HG03103 (cell line): ENCODE results near the gene SLC4A8.
A peak's percentile ranks its signal among the peaks of the same experiment; 100 is the strongest.

Source experiments
- ATAC-seq: cut with Tn5 transposase; IDR thresholded peaks from one replicate; pipeline ENCODE4 v1.9.1; 2021; ENCODE audit warnings: low read depth; ENCODE audit not compliant: unreplicated experiment

Gene SLC4A8

DNA sequence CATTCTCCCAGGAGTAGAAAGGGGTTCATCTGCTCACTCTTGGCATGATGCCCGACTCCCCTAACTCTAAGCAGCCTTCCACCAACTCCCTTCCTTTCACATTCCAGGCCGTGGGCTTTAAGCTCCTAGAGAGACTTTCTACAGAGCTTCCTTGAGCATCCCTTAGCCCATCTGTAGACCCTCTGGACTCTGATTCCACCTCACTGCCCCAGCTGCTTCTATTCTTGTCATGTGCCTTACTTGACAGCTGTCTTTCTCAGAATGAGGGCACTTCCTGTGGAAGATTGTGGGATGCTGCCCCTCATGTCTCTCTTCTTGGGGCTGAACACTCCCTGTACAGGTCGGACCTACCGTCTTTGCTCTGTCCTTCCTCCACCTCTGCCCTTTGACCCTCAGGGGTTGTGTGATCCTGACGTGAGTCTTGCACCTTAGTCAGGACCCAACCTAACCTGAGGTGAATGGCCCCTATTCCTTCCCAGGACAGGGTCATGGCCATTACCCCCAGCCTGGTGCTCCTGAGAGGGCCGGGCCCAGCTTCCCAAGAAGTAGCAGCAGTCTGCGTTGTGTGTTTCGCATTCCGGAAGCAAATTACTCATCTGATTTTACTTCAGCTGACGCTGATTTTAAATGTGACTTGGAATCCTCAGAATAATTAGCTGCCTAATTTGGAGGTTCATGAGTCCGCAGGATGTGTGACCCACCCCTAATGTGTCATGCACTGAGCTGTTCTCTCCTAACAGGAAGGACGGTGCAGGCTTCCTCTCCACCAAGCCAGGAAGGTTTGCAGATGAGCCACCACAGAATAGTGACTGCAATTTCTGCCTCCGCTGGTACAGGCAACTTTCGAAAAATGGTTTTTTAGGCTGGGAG lies 30.7 kb upstream of the SLC4A8 start:
- no peak for ATAC-seq

DNA sequence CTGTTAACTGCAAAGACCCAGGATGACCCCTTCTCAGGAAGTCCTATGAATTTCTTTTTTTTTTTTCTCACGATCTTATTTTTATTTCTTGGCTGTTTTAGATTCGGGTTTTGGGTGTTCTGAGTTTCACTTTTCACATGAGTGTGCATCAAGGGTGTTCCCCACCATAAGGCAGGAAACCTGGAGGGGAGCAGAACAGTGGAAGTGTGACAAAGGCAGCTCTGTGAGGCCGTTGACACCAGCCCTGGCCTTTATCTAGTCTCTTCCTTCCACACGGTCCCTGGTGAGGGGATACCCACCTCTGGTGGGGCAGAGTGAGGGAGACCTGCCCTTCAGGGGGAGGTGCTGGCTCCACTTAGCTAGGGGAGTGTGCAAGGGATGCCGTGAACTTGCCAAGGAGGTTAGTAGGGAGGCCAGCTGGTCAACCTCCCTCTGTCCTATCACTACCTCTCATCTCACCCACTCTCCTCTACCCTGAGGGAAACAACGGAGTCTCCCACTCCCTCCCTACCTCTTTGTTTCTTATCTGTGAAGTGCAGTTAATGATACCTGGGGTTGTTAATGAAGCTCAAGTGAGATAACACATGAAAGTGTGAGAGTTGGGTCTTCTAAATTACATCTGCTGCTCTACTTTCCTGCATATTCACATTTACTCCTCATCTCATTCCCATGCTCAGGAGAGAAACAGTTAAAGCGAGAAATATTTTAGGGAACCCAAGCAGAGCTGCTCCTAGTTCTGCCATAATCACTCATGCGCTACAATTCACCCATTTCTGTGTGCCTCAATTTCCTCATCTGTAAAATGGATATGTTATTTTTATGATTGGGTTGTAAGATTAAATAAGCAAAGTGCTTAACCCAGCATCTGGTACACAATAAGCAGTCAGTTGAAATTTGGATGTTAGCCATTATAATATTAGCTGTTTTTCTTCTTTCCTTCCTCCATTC lies 29.1 kb upstream of the SLC4A8 start:
- peak; percentile 48 for ATAC-seq

DNA sequence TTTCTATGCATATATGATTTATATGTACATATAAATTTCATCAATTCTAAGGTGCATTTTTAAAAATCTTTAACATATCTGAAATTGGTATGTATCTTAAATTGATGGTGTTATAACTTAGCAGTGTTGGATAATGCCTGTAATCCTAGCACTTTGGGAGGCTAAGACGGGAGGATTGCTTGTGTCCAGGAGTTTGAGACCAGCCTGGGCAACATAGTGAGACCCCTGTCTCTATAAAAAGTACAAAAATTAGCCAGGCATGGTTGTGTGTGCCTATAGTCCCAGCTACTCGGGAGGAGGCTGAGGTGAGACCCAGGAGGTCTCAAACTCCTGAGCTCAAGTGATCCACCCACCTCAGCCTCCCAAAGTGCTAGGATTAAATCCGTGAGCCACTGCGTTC lies 27.0 kb upstream of the SLC4A8 start:
- ATAC-seq: no peak

DNA sequence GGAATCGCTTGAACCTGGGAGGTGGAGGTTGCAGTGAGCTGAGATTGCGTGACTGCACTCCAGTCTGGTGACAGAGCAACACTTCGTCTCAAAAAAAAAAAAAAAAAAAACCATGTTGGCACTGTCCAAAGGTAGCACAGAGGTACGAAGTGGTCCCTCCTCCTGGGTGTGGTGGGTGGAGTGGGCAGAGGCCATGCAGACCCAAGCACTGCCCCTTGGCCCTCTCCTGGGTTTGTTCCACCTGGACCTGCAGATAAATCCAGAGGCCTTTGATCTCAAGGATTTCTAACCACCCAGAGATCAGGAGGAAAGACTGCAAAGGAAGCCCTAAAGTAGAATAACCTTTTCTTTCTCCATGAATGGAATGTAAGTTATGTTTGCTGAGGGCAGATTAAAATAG lies 24.7 kb upstream of the SLC4A8 start:
- ATAC-seq: no peak

DNA sequence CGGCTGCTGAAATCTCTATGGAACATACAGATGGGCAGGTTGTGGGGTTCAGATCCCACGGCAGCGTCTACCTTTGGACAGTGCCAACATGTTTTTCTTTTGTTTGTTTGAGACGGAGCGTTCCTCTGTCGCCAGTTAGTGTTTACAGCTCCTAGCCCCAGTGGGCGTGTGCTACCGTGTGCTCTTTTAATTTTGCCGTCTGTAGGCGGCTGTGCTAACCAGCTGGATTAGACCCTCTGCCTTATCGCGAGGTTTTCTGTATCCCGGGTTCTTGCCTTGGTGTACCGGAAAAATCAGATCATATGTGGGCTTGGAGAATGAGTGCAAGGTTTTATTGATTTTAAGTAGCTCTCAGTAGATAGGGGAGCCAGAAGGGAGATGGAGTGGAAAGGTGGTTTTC lies 23.6 kb upstream of the SLC4A8 start:
- ATAC-seq: no peak

DNA sequence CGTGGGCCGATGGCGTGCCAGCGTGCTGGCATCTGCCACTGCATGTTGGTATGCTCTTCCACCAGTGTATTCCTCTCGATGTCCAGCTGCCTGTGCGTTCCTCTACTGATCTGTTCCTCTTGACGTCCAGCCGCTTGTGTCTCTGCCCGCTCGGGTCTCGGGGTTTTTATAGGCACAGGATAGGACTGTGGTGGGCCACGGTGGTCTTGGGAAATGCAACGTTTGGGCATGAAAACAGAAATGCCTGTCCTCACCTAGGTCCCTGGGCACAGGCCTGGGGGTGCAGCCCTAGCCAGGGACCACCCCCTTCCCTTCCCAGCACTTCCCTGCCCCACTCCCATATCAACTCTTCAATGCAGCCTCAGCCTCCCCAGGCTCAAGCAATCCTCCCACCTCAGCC lies 23.1 kb upstream of the SLC4A8 start:
- no peak for ATAC-seq

DNA sequence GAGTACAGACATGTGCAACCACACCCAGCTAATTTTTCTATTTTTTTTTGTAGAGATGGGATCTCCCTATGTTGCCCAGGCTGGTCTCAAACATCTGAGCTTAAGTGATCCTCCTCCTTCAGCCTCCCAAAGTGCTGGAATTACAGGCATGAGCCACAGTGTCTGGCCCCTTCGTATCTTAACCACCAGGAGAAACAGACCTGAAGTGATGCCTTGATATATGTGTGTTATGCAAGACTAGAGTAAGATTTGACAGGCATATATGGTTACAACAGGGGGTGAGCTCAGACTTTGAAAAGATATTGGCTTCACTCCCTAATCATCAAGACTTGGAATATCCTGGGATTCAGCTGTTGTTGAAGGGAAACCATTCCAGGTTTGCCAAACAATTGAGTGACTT lies 22.7 kb upstream of the SLC4A8 start:
- ATAC-seq: no peak

DNA sequence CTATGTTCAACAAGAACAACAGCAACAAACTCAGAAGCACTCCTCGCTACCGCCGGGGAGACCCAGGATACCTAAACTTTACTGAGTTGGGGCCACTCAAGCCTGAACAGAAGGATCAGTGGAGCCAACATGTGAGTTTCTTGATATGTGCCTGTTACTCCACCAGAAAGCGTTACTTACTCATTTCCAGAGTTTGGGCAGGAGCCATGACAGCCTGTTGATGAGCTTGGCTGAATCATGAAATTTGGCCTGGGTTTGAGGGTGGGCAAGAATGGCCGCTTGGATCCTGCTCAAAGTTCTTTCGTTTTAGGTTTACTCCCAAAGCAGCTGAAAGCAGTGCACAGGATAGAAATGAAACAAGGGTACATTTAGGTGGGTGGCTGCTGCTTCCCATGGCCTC lies 21.5 kb upstream of the SLC4A8 start:
- ATAC-seq: no peak

DNA sequence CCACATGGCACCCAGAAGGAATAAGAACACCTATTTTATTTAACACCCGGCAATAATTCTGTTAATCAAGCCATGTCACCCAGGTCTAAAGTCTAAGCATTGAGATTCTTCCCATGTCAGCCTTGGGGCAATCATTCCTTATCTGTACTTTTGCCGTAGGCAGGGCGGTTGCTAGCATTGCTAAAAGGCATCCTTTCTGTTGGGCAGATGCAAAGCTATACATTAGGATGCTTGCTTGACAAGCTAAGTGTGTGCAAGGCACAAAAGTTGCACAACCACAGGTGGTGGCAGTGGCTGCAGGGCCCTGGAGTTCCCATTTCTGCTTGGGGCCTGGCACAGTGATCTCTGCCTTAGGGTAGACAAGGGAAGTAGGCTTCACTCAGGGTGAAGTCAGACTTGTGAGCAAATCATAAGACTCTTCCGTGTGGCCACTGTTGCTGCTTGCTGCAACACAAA lies 20.9 kb upstream of the SLC4A8 start:
- ATAC-seq: no peak

DNA sequence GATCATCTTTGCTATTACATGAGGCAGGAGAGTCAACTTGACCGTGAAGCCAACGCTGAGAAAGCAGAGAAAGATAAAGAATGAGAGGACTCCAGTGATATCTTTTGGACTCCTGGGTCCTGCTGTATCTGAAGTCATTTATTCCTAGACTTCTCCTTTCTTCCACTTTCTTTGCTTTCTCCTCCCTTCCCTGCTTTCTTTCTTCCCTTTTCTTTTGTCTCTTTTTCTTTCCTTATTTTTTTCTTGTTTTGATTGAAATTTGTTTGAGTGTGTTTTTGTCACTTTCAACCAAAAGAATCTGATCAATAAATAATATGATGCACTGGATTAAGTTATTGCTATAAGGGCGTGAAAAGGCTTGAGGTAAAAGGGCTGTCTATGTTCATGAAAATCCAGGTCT lies 20.0 kb upstream of the SLC4A8 start:
- ATAC-seq: no peak

DNA sequence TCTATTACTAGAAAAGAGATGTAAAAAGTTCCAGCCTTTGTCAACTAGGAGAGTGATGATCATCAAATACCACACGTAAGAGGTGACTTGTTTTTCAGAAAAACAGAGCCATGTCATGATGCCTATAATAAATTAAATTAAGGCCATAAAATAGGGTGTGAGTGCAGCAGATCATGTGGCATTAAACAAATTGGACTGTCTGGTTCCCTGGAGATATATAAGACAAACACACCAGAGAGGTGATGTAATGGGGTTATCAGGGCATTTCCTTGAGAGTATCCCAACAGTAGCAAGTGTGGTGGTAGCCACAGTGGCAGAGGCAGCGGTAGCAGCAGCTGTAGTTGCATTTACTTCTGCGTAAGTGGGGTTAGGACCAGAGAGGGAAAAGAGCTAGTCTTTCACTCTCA lies 18.8 kb upstream of the SLC4A8 start:
- no peak for ATAC-seq

DNA sequence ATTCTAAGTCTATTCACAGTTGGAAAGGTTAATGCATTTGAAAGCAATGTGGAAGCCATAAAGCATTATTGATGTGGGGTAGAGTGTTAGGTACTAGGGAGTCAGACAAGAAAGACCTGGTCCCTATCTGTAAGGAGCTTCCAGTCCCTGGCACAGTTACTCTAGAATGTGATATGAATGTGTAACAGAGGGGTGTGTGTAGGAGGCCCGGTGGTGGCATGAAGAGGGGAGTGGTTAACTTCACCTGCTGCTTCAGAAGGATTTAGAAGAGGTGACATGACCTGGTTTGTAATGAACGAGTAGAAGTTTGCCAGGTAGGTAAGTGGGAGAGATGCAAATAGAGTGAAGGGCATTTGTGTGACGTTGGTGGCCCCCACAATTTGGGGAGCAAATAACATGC lies 18.3 kb upstream of the SLC4A8 start:
- ATAC-seq: no peak

DNA sequence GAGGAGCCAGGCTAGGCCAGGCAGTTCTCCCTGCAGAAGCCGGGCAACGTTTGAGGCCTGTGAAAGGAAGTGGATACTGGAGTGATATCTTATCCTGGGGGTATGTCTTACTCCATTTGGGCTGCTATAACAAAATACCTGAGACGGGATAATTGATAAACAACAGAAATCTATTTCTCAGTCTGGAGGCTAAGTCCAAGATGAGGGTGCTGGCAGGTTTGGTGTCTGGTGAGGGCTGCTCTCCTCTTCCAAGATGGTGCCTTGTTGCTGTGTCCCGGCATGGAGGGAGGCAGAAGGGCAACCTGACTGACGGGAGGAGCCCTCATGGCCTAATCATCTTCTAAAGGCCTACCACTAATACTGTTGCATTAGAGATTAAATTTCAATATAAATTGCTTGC lies 17.8 kb upstream of the SLC4A8 start:
- no peak for ATAC-seq

DNA sequence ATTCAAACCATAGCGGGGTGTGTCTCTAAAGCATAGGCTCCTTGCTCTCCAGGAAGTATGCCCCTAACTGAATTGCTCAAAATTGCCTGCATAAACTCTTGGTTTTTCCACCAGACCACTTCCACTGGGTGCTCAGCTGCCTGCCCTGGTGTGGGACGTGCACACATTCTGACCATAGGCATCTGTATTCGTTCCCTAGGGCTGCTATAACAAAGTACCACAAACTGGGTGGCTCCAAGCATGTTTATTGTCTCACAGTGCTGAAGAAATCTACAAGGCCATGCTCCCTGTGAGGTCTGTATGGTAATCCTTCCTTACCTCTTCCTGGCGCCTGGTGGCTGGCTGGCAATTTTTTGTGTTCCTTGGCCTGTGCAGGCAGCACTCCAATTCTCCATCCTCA lies 17.0 kb upstream of the SLC4A8 start:
- ATAC-seq: no peak

DNA sequence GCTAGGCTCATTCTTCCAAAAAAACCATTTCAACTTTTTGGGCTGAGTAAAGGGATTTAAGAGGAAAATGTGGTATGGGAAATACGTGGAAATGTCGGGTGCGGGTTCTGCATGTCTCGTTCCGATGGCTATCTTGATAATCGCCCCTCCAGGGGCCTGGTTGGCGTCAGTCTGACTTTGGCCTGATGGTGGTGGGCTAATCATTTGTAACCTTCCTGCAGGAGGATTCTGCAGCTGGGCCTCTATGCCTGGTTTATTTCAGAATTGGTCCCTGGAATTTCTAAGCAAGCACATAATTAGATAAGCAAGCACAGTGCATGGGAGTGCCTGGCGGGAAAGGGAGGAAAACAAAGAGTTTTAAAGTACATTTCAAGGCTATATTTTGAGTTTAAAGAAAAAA lies 14.8 kb upstream of the SLC4A8 start:
- ATAC-seq: no peak

DNA sequence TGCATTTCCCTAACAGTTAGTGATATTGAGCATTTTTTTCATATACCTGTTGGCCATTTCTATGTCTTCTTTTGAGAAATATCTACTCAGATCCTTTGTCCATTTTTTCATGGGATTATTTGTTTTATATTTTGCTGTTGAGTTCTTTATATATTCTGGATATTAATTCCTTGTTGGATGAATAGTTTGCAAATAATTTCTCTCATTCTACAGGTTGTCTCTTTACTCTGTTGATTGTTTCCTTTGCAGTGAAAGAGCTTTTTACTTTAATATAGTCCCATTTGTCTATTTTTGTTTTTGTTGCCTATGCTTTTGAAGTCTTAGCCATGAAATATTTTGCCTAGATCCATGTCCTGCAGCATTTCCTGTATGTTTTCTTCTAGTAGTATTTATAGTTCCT lies 11.5 kb upstream of the SLC4A8 start:
- no peak for ATAC-seq

DNA sequence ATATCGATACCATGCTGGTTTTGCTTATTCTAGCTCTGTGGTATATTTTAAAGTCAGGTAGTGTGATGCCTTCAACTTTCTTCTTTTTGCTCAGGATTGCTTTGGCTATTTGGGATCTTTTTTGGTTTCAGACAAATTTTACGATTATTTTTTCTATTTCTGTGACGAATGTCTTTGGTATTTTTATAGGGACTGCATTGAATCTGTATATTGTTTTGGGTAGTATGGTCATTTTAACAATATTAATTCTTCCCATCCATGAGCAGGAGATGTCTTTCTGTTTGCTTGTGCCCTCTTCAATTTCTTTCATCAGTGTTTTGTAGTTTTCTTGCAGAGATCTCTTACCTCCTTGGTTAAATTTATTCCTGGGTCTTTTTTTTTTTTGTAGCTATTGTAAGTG lies 10.8 kb upstream of the SLC4A8 start:
- ATAC-seq: no peak

DNA sequence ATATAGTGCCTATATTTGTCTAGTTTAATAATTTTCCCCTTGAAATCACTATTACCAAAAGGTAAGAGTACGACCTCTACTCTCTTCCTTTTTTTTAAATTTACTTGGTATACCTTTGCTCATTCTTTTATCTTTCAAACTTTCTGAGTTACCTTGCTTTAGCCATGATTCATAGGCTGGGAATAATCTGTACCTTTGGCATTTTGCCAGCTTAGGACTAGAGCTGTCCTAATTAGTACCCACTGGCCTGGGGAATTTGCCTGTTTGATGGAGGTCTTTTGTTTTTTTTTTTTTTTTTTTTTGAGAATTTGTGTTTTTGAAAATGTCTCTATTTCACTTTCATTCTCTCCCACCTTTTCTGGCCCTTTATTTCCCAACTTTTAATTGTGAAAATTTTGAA lies 8.7 kb upstream of the SLC4A8 start:
- ATAC-seq: no peak

DNA sequence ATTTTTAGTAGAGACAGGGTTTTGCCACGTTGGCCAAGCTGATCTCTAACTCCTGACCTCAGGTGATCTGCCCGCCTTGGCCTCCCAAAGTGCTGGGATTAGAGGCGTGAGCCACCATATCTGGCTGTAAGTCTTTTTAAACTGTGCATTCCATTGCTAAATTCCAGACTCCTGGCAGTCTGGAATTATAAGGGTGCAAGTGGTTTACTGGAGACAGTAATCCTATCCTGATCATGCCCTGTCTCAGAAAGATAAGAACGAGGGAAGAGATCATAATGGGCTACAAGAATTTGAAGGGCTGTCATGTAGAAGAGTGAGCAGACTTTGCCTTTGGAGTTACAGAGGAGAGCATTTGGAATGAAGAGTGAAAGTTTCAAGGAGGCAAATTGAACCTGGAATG lies 6.8 kb upstream of the SLC4A8 start:
- ATAC-seq: no peak

DNA sequence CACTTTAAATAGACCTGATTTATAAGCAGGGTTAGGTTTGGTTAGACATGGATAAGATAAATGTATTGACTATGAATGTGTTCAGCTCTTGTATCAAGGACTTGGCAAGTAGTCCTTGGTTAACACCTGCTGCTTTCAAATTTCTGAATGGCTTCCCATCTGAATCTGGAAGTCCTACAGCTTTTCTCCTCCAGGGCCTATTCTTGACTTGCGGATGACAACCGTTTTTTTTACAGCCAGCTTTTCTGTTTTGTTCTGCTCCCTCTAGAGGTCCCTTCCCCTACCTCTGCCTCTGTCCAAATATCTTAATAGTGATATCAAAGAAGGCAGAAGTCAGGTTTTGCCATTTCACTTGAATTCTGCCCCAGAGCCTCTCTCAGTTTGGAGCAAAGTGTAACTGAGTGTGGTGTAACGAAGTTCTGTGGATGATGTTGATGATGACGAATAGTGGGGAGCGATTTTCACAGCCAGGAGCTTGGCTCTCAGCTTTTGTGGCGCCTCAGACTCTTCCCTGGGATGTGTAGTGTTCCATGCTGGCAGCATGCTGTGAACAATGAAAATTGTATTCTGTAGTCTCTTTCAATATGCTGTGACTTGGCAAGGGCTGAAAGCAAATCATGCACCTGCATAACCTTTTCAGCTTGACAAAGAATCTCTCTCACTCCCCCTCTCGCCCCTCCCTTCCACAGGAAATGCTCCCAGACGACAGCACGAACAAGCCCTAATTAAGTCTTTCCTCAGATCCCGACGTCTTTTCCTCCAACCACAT lies 5.0 kb upstream of the SLC4A8 start:
- ATAC-seq: no peak
